Progenitor cell of endocrine pancreas (in vitro differentiated cells): ENCODE data around the gene MTMR12. TPM values are rescaled to one million over a fixed set of nuclear protein-coding genes. Genes with fewer than 3 reads are reported as not detected.
A peak's percentile ranks its signal among the peaks of the same experiment; 100 is the strongest.
"Not testable (repeated sequence)": the region's sequence is repeated elsewhere in the genome, so short reads cannot be mapped to it uniquely, and the experiment has no call there.

Experiments
- DNase-seq: peaks from one replicate; pipeline ENCODE4 v3.0.0; 2021; ENCODE audit warnings: low spot score; ENCODE audit not compliant: unreplicated experiment
- H3K27ac Mint-ChIP-seq: 2 replicates; pipeline ENCODE4 v1.8.0; 2021; ENCODE audit warnings: mild to moderate bottlenecking, moderate library complexity, mixed read lengths
- H3K27me3 Mint-ChIP-seq: 2 replicates; pipeline ENCODE4 v1.8.0; 2021; ENCODE audit warnings: mixed read lengths
- H3K36me3 Mint-ChIP-seq: 2 replicates; pipeline ENCODE4 v1.8.0; 2022; ENCODE audit warnings: mixed read lengths; ENCODE audit not compliant: insufficient read depth
- H3K4me1 Mint-ChIP-seq: 2 replicates; pipeline ENCODE4 v1.8.0; 2021; ENCODE audit warnings: low read depth, mixed read lengths
- H3K4me3 Mint-ChIP-seq: 2 replicates; pipeline ENCODE4 v1.8.0; 2021; ENCODE audit warnings: low read depth, mild to moderate bottlenecking, moderate library complexity, mixed read lengths
- H3K9me3 Mint-ChIP-seq: 2 replicates; pipeline ENCODE4 v1.8.0; 2021; ENCODE audit warnings: low read depth, mixed read lengths
- CTCF ChIP-seq: fragments of 200-600 bp; sonication (generic); IDR thresholded peaks from one replicate; pipeline ENCODE4 v1.5.0; 2021; ENCODE audit warnings: antibody characterized with exemption, mild to moderate bottlenecking; ENCODE audit not compliant: unreplicated experiment
- total RNA-seq: library from RNA; stranded (reverse); gene quantifications from 2 replicates; pipeline ENCODE4 v1.2.1, GENCODE V29; 2021

MTMR12 gene
- total RNA-seq, 1 donor from 2014 or later = 30.6 TPM

GRCh38 chr5:32297181-32298058 lies 15.3 kb downstream of the MTMR12 start:
- TF ChIP-seq CTCF = no peak
- no peak for DNase-seq
- peak overlapping the region; percentile 79 for H3K27ac Mint-ChIP-seq
- H3K27me3 Mint-ChIP-seq = no peaks in the 10 kb centered on the region
- H3K4me1 Mint-ChIP-seq = peaks cover 8% of the 10 kb centered on the region
- peaks cover 17% of the 10 kb centered on the region for H3K36me3 Mint-ChIP-seq
- H3K4me3 Mint-ChIP-seq = no peak overlapping the region
- no peaks in the 10 kb centered on the region for H3K9me3 Mint-ChIP-seq

GRCh38 chr5:32295966-32296772 lies 16.6 kb downstream of the MTMR12 start:
- H3K36me3 Mint-ChIP-seq = peaks cover 21% of the 10 kb centered on the region
- not testable (repeated sequence) for H3K4me1 Mint-ChIP-seq, DNase-seq, H3K27me3 Mint-ChIP-seq, H3K4me3 Mint-ChIP-seq, H3K27ac Mint-ChIP-seq, H3K9me3 Mint-ChIP-seq

GRCh38 chr5:32291591-32291990 lies 21.1 kb downstream of the MTMR12 start:
- Mint-ChIP-seq H3K27ac (no peak overlapping the region), H3K4me1 (peaks cover 19% of the 10 kb centered on the region), H3K4me3 (no peak overlapping the region), H3K27me3 (no peaks in the 10 kb centered on the region), H3K9me3 (peaks cover 3% of the 10 kb centered on the region), H3K36me3 (peaks cover 21% of the 10 kb centered on the region)
- no peak for DNase-seq
- TF ChIP-seq CTCF = no peak

DNA sequence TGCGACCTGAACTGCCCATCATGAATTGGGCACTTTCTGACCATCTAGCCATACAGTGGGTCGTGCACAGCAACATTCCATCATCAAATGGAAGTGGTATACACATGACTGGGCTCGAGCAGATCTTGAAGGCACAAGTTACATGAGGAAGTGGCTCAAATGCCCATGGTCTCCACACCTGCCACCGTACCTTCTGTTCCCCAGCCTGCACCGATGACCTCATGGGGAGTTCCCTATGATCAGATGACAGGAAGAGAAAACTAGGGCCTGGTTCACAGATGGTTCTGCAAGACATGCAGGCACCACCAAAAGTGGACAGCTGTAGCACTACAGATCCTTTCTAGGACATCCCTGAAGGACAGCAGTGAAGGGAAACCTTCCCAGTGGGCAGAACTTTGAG lies 21.8 kb downstream of the MTMR12 start:
- H3K36me3 Mint-ChIP-seq = peaks cover 20% of the 10 kb centered on the region
- no peak overlapping the region for H3K4me3 Mint-ChIP-seq
- H3K9me3 Mint-ChIP-seq = peaks cover 3% of the 10 kb centered on the region
- no peak overlapping the region for H3K27ac Mint-ChIP-seq
- no peak for DNase-seq
- H3K4me1 Mint-ChIP-seq = peaks cover 19% of the 10 kb centered on the region
- TF ChIP-seq CTCF = no peak
- no peaks in the 10 kb centered on the region for H3K27me3 Mint-ChIP-seq

- DNase-seq, H3K9me3 Mint-ChIP-seq, H3K4me3 Mint-ChIP-seq, H3K27ac Mint-ChIP-seq, H3K27me3 Mint-ChIP-seq: not testable (repeated sequence)
- peaks cover 20% of the 10 kb centered on the region for H3K36me3 Mint-ChIP-seq
- peaks cover 21% of the 10 kb centered on the region for H3K4me1 Mint-ChIP-seq
Observed at GRCh38 chr5:32290501-32290900, 22.2 kb downstream of the MTMR12 start.

- not testable (repeated sequence) for H3K9me3 Mint-ChIP-seq, H3K4me3 Mint-ChIP-seq, H3K27me3 Mint-ChIP-seq, DNase-seq, H3K27ac Mint-ChIP-seq
- H3K36me3 Mint-ChIP-seq = peaks cover 20% of the 10 kb centered on the region
- peaks cover 22% of the 10 kb centered on the region for H3K4me1 Mint-ChIP-seq
Observed at GRCh38 chr5:32289986-32290385, 22.8 kb downstream of the MTMR12 start.

DNA sequence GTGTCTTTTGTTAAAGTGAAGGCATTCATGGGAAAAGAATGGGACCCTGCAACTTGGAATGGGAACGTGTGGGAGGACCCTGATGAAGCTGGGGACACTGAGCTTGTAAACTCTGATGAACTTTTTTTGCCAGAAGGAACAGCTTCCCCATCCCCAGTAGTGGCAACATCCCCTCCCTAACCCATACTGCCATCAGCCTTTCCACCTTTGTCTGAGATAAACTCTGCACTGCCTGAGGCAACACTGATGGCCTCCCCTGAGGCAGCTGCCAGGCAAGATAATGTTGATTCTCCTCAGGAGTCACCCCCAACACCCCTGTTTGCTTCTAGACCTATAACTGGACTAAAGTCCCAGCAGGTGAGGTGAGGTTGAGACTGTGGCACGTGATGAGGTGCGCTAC lies 24.6 kb downstream of the MTMR12 start:
- H3K4me3 Mint-ChIP-seq, H3K27me3 Mint-ChIP-seq, DNase-seq, H3K9me3 Mint-ChIP-seq: not testable (repeated sequence)
- H3K36me3 Mint-ChIP-seq = peaks cover 16% of the 10 kb centered on the region
- H3K4me1 Mint-ChIP-seq = peaks cover 26% of the 10 kb centered on the region
- H3K27ac Mint-ChIP-seq = peak overlapping the region; percentile 38

DNA sequence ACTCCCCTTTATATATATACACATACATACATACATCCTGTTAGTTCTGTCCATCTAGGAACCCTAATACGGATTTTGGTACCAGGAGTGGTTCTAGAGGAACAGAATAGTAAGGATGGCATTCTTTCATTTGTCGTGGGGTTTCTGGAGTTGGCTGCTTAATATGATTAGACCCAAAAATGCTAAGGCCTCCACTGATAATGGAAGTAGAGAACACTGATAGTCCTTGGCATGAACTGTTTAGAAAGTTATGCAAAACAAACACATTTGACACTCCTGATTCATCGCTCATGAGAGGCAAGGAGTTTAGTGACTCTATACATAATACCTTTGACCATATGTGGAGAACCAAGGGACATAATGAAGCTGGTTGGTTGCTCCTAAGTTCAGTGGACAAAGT lies 25.2 kb downstream of the MTMR12 start:
- Mint-ChIP-seq H3K36me3 (peaks cover 12% of the 10 kb centered on the region), H3K4me1 (peaks cover 27% of the 10 kb centered on the region)
- H3K27me3 Mint-ChIP-seq, H3K4me3 Mint-ChIP-seq, H3K9me3 Mint-ChIP-seq, DNase-seq, H3K27ac Mint-ChIP-seq: not testable (repeated sequence)
